ENCODE results near the gene HMCN1.

GRCh38 chr1:185971688-185972087 is 237.5 kb downstream of the HMCN1 start:
- TF ChIP-seq CTCF (IDR thresholded peaks at IDR 0.05; ENCODE audit: low read length) = no peak
- no peak for TF ChIP-seq EZH2 (IDR thresholded peaks at IDR 0.05; ENCODE audit: borderline replicate concordance, low read length)
